Inflammatory macrophage (primary cell): ENCODE data around the gene KCNH5.

Source experiments
- DNase-seq, 2 donors: peaks; one replicate each; pipeline ENCODE4 v3.0.0-alpha.2; 2020 to 2022

KCNH5 gene

GRCh38 chr14:62670526-62670925 is 374.7 kb downstream of the KCNH5 start:
- no peak for DNase-seq

GRCh38 chr14:62667421-62667914 is 377.8 kb downstream of the KCNH5 start:
- no peak for DNase-seq

GRCh38 chr14:62665286-62665685 is 380.0 kb downstream of the KCNH5 start:
- no peak for DNase-seq

- DNase-seq = no peak
Observed at GRCh38 chr14:62663456-62663821, 381.8 kb downstream of the KCNH5 start.

GRCh38 chr14:62662811-62663455 is 382.3 kb downstream of the KCNH5 start:
- DNase-seq = no peak

GRCh38 chr14:62661818-62662217 is 383.4 kb downstream of the KCNH5 start:
- DNase-seq = no peak

GRCh38 chr14:62658631-62659030 is 386.6 kb downstream of the KCNH5 start:
- no peak for DNase-seq

GRCh38 chr14:62657376-62657775 is 387.9 kb downstream of the KCNH5 start:
- no peak for DNase-seq

- DNase-seq = no peak
Observed at GRCh38 chr14:62655166-62655565, 390.1 kb downstream of the KCNH5 start.

GRCh38 chr14:62654641-62655040 is 390.6 kb downstream of the KCNH5 start:
- DNase-seq = no peak
